Measurements from ENCODE around the gene LATS2. TPM values are rescaled to one million over a fixed set of nuclear protein-coding genes. Genes with fewer than 3 reads are reported as not detected.
A peak's percentile ranks its signal among the peaks of the same experiment; 100 is the strongest.

LATS2 gene
- total RNA-seq, 1 donor from 2014 or later, result 30.1 TPM

DNA sequence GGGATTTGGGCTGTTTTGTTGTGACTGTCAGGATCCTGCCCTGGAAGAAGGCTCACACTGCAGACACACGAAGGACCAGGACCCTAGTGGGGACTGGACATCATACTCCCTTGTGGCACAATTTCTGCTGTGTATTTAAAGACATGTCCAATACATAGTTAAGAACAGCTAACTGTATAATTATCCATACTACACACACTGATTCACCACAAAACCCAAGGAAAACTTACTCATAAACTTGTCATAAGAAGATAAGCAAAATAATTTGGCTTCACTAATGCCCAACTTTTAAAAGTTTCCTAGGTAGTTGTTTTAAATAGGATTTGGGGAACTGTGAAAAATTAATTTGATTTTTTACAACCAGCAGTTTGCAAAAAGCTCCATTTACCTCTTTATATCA is 46.1 kb downstream of the LATS2 start:
- DNase-seq (ENCODE audit: low spot score), result no peak

- no peak for DNase-seq (ENCODE audit: low spot score)
These were observed 46.8 kb downstream of the LATS2 start for GRCh38 chr13:21014502-21015170.

DNA sequence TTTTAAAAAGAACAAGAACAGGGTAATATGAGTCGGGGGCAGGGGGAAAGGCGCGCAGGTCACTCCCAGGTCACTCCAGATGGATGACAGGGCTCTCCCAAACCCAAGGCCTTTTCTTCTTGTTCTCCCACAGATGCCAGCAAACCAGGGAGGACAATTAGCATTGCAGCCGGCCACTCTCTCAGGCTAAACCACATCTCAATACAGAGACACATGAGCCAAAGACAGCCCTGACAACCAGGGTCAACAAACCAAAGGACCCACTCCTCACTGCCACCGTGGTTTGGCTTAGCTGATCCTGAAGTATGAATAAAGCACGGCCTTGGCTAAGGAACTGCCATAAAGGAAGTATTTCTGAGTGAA is 47.3 kb downstream of the LATS2 start:
- DNase-seq (ENCODE audit: low spot score), result no peak

- no peak for DNase-seq (ENCODE audit: low spot score)
These were observed 47.7 kb downstream of the LATS2 start for GRCh38 chr13:21013682-21014038.

DNA sequence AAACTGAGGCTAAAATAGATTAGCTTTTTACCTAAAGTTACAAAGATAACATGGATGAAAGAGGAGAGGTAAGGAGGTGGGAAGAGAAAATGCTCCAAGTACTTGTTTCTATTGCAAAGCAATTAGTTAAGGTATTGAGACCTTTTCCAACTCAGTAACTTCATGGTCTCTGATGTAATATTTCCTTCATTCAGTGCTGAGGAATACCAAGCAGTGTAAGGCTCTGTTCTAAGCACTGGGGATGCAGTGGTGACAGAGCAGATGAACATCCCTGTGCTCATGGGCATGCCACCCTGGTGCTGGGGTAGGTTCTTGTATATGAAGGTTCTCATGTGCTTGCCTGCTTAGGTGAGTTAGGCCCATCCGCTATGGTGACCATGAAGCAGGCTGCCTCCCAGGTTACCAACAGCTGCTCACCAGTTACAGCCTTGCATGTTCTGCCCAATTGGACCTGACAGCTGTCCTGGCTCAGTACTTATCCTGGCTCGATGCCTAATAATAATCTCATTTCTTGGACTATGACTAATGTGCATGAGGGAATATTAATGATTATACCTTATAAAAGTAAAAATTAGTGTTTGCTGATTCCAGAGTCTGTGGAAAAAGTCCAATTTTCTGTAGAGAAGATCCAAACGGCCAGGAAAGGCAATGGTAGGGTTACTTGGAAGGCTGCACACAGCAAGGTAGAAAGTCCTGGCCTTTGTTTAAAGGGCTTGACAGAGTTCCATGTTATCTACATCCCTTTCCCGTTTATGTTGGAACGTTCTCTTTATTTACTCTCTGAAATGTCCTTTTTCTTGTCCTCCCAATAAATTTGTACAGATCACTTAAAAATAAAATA is 48.3 kb downstream of the LATS2 start:
- no peak for DNase-seq (ENCODE audit: low spot score)

DNA sequence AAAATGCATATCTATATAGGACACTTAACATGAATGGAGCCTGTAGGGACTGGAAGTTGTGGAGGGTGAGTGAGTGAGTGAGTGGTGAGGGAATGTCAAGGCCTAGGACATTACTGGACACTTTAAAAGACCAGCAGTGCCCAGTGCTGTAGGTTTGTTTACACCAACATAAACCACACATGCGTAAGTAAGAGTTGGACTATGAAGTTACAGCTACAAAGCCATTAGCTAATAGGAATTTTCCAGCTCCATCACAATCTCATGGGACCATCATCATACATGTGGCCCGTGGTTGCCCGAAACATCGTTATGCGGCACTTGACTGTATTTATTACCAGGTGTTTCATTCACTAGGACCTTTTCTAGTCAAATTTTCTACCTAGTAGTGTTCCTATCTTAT is 49.2 kb downstream of the LATS2 start:
- DNase-seq (ENCODE audit: low spot score), result no peak

GRCh38 chr13:21011378-21011777 is 50.0 kb downstream of the LATS2 start:
- DNase-seq (ENCODE audit: low spot score), result no peak

DNA sequence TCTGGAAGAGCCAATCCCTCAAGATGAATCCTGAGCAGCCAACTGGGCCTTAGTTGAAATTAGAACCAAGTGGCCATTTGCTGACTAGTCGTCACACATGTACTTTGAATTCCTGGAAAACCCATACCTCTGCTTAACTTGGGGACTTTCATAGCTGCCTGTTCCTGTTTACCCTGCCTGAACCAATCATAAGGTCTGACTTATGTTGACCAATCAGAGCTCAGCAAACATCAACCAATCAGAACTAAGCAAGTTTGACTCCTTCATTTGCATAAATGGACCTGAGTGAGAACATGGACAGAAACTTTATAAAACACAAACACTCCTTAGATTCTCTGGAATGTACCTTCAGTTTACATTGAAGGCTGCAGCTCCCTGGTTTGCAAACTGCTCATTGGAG is 50.8 kb downstream of the LATS2 start:
- no peak for DNase-seq (ENCODE audit: low spot score)

DNA sequence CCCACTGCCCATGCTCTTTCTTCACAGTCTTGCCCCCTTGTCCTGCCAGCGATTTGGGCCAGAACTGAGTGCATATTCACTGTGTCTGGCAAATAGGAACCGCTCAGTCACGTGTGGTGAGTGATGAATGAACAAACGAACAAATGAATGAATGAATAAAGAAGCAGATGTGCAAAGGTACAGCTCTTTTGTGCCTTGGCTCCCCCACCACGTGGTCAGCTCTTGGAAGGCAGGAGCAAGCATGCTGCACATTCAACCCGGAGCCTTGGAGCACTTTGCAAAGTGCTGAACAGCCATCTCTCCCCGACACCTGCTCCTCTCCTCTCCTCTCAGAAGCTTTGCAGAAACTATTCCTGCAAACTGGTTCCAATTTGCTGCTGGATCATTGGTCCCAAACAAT is 52.4 kb downstream of the LATS2 start:
- DNase-seq (ENCODE audit: low spot score), result no peak

DNA sequence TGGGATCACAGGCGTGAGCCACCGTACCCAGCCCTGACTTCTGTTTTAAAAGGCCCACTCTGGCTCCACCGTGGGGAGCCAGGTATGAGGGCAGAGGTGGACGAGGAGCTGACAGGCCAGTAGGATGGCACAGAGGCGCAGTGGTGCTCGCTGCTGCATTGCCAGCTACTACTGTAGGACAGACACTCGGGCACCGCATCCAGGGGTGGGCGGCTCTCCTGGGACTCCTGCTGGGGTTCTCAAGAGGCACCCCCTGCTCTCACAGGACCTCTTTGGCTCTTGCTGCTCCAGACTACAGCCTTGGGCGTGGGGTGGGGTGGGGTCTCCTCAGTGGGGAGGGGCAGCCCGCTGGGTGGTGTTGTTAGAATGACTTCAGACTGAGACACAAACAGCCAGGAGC is 53.4 kb downstream of the LATS2 start:
- no peak for DNase-seq (ENCODE audit: low spot score)

DNA sequence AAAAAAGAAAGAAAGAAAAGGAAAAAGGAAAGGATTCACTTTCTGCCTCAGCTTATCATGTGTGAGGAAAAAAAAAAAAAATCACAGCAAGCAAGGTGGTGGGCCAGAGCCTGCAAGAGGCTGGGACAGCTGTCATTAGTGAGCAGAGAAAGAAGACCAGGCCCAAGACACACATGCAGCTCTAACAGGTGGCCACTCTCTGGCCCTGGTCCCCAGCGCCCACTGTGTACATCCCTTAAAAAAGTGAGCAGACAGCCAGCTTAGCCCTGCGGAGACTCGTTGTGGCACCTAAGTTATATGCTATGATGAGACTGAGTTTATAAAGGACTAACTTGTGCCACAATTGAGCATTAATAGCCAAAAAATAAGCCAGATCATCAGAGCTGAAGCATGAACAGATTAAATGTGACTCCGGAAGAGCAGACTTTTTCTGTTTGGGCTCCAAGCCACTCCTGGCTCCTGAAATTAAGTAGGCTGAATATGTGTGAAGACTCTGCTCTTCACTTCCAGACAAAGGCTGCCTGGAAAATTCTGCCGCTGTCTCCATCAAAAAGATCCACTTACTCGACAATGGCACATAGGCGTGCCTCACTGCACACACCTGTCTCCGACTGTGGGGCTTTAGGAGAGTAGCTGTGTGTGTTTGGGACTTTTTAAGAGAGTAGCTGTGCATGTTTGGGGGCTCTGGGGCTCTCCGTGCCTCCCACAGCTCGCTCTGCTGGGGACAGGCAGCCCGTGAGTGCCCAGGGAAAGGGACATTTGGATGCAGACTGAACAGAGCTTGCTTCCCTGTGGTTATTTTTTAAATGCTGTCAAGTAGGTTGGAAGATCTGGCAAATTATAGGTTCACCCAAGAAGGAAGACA is 55.0 kb downstream of the LATS2 start:
- DNase-seq (ENCODE audit: low spot score), result no peak

GRCh38 chr13:21005193-21005592 is 56.2 kb downstream of the LATS2 start:
- DNase-seq (ENCODE audit: low spot score), result no peak

DNA sequence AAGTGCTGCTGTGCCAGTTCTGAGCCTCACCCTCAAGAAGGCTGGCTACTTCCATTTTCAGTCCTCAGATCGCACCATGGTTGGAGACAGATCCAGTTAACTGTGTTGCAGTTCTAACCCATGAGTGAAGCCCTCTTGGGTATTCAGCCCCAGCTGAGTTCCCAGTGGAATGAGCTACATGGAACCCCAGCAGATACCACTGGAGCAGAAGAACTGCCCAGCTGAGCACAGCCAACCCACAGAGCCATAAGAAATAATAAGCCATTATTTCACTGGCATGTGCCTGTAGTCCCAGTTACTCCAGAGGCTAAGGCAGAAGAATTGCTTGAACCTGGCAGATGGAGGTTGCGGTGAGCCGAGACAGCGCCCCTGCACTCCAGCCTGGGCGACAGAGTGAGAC is 59.9 kb downstream of the LATS2 start:
- no peak for DNase-seq (ENCODE audit: low spot score)

GRCh38 chr13:21000647-21001046 is 60.7 kb downstream of the LATS2 start:
- DNase-seq (ENCODE audit: low spot score), result no peak

GRCh38 chr13:20998649-20999415 is 62.6 kb downstream of the LATS2 start:
- no peak for DNase-seq (ENCODE audit: low spot score)

DNA sequence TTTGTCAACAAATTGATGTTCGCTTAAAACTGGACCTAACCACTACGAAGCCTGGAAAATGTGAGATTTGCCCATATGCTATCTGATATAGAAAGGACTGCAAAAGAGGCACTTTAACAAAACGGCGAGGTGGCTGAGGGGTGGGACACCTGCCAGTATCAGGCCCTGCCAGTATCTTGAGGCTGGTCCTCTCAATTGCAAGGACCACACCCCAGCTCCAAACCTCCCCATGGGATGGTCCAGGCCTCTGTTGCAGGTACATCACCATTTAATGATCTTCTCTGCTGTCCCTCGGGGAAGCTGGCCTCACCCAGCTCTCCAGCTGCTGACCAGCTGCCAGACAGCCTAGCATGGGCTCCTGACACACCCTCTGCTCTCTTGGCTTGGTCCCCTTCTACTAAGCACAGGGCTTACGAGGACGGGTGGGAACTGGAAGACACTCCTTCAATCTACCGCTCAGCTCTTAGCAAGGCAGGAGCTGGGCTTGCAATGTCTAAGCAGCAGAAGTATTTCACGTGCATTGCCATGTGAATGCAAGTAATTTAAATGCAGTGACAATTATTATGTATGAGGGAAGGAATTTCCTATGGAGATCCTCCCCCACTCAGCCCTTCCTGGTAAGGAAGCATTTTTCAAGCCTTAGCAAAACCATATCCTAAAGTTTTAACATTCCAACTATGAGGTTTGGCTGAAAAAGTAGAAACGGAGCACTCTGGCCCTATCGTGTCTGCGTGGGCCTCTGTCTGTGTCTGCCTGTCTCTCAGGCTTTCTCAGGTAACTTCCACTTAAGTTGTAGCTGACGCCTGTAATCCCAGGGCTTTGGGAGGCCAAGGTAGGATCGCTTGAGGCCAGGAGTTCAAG is 63.9 kb downstream of the LATS2 start:
- peak; percentile 32 for DNase-seq (ENCODE audit: low spot score)

DNA sequence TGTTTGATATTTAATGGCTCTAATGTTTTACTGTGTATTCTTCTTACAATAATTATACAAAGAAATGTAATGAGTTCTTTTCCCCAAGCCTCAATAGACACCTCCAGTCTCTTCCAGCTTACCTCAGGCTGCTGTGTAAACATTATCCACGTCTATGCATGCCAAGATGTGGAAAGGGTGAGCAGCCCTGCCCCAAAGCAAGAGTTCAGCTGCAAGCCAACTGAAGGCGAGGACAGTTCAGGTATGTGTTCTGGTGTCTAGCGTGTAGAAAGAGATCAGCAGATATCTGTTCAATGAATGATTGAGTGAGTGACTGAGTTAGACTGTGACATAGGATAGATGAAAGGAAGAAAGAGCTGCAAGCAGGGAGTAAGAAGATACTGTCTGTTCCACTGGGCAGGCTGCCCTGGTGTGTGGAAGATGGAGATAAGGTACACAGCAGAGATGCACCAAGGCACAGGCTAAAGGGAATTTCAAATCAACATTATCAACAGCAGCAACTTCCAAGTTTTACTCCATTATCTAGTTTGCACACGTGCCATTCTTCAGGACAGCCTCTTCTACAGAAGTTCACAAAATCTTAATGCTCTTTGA is 66.0 kb downstream of the LATS2 start:
- no peak for DNase-seq (ENCODE audit: low spot score)

GRCh38 chr13:20994441-20994821 is 67.0 kb downstream of the LATS2 start:
- DNase-seq (ENCODE audit: low spot score), result no peak

- no peak for DNase-seq (ENCODE audit: low spot score)
These were observed 67.5 kb downstream of the LATS2 start for GRCh38 chr13:20993661-20994440.

DNA sequence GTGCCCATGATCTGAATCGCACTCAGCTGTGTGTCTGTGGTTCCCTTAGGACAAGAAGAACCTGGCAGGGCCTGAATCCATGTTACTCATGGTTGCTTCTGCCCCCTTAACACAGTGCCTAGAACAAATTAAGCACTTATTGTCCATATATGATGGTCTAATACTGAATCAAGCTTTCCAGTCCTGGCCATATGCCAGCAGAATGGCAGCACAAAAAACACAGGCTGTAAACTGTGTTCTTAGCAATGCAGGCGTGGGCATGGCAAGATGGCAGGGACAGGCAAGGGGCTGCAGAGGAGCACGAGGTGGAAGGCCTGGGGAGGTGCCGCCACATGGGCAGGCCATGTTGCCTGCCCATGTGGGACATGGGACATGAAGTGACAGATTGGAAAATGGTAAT is 68.2 kb downstream of the LATS2 start:
- DNase-seq (ENCODE audit: low spot score), result no peak
